Measurements from ENCODE around the gene FAR2. TPM values are rescaled to one million over a fixed set of nuclear protein-coding genes. Genes with fewer than 3 reads are reported as not detected.
"Not testable (repeated sequence)": the region's sequence is repeated elsewhere in the genome, so short reads cannot be mapped to it uniquely, and the experiment has no call there.

FAR2 gene
- total RNA-seq, 1 donor from 2014 or later = 7.2 TPM

DNA sequence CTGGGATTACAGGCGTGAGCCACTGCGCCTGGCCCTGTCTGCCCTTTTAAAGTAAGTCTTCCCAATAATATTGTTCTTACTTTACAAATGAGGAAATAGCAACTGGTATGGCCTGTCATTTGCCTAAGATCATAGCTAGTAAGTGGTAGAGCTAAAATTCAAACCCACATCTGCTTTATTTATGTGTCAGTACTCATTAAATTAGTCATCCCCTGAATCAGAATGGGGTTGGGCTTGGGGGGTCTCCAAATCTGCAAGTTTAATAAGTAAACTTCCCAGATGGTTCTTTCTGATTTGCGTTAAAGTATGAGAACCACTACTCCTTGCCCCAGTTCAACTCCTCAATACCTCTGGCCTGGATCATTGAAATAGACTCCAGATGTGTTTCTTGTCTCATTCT is 96.2 kb downstream of the FAR2 start:
- peaks cover 3% of the 10 kb centered on the region for H3K9me3 Mint-ChIP-seq
- H3K4me3 Mint-ChIP-seq = no peak overlapping the region
- H3K27me3 Mint-ChIP-seq (ENCODE audit: low read depth) = peaks cover 3% of the 10 kb centered on the region
- peaks cover 28% of the 10 kb centered on the region for H3K4me1 Mint-ChIP-seq
- H3K27ac Mint-ChIP-seq = no peak overlapping the region
- DNase-seq (ENCODE audit: low spot score in 2 of 2, unreplicated experiment in 2 of 2) = no peak
- peaks cover 2% of the 10 kb centered on the region for H3K36me3 Mint-ChIP-seq
- TF ChIP-seq, protein P1, sequence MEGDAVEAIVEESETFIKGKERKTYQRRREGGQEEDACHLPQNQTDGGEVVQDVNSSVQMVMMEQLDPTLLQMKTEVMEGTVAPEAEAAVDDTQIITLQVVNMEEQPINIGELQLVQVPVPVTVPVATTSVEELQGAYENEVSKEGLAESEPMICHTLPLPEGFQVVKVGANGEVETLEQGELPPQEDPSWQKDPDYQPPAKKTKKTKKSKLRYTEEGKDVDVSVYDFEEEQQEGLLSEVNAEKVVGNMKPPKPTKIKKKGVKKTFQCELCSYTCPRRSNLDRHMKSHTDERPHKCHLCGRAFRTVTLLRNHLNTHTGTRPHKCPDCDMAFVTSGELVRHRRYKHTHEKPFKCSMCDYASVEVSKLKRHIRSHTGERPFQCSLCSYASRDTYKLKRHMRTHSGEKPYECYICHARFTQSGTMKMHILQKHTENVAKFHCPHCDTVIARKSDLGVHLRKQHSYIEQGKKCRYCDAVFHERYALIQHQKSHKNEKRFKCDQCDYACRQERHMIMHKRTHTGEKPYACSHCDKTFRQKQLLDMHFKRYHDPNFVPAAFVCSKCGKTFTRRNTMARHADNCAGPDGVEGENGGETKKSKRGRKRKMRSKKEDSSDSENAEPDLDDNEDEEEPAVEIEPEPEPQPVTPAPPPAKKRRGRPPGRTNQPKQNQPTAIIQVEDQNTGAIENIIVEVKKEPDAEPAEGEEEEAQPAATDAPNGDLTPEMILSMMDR (IDR thresholded peaks at IDR 0.05; ENCODE audit: unreplicated experiment) = no peak

DNA sequence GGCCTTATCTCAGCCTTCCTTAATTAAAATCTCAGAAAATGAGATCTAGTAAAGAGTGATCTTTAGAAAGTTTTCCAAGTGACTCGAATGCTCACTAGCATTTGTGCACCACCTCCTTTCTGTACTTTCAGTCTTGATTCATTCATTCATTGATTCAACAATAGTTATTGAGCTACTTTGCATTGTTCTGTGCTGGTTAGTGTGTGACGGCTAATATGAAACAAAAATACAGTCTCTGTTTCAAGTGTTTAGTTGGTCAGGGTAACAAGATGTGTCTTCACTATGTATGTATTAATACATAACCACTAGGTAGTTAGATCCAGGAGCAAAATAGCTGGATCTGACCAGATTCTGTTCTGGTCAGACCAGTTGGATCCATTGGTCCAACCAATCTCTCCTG is 100.9 kb downstream of the FAR2 start:
- H3K4me3 Mint-ChIP-seq = no peak overlapping the region
- no peak overlapping the region for H3K27ac Mint-ChIP-seq
- H3K36me3 Mint-ChIP-seq = peaks cover 2% of the 10 kb centered on the region
- peaks cover 3% of the 10 kb centered on the region for H3K9me3 Mint-ChIP-seq
- H3K4me1 Mint-ChIP-seq = no peaks in the 10 kb centered on the region
- TF ChIP-seq, protein P1 (IDR thresholded peaks at IDR 0.05; ENCODE audit: unreplicated experiment) = no peak
- no peak for DNase-seq (ENCODE audit: low spot score in 2 of 2, unreplicated experiment in 2 of 2)
- no peaks in the 10 kb centered on the region for H3K27me3 Mint-ChIP-seq (ENCODE audit: low read depth)

DNA sequence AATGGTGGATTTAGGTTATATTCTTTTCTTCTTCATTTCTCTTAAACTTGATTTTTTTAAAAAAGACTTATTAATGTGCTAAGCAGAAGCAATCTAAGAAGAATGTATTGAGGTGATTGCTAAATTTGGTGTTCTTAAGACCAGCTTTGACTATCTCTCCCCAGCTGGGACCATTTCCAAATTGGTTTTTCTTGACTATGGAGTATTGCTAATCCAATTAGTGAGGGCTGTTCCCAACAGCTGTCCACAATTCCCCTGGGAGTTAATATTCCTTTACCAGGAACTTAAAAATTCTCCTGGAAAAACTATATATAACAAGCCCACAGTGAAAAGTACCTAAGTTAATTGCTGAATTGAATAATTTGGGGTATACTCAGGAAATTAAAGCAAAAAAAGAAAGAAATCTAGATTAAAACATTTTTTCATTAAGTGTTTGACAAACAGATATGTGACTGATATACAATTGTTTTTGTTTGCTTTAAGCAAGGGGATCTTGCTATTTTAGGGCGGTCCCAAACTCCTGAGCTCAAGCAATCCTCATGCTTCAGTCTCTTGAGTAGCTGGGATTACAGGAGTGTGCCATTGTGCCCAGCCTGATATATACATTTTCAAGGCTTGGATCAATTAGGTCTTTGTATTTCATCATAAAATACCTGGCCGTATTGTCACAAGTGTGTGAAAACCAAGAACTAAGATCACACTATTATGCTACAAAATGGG is 105.0 kb downstream of the FAR2 start:
- DNase-seq (ENCODE audit: low spot score in 2 of 2, unreplicated experiment in 2 of 2) = no peak
- H3K27ac Mint-ChIP-seq = no peak overlapping the region
- TF ChIP-seq, protein P1 (IDR thresholded peaks at IDR 0.05; ENCODE audit: unreplicated experiment) = no peak
- H3K9me3 Mint-ChIP-seq = peaks cover 2% of the 10 kb centered on the region
- no peaks in the 10 kb centered on the region for H3K27me3 Mint-ChIP-seq (ENCODE audit: low read depth)
- H3K4me1 Mint-ChIP-seq = no peaks in the 10 kb centered on the region
- H3K36me3 Mint-ChIP-seq = peaks cover 4% of the 10 kb centered on the region
- no peak overlapping the region for H3K4me3 Mint-ChIP-seq

DNA sequence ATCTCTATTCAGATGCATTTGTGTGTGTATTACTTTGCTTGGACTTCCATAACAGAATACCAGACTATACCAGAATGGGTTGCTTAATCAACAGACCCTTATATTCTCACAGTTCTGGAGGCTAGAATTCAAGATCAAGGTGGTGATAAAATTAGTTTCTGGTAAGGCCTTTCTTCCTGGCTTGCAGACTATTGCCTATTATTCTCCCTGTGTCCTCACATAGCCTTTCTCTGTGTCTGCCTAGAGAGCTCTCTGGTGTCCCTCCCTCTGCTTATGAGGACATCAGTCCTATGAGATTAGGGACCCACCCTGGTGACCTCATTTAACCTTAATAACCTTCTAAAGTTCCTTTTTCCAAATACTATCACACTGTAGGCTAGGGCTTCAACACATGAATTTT is 106.0 kb downstream of the FAR2 start:
- H3K4me3 Mint-ChIP-seq = no peak overlapping the region
- no peak for DNase-seq (ENCODE audit: low spot score in 2 of 2, unreplicated experiment in 2 of 2)
- no peak overlapping the region for H3K27ac Mint-ChIP-seq
- H3K27me3 Mint-ChIP-seq (ENCODE audit: low read depth) = no peaks in the 10 kb centered on the region
- TF ChIP-seq, protein P1 (IDR thresholded peaks at IDR 0.05; ENCODE audit: unreplicated experiment) = no peak
- no peaks in the 10 kb centered on the region for H3K9me3 Mint-ChIP-seq
- H3K4me1 Mint-ChIP-seq = no peaks in the 10 kb centered on the region
- peaks cover 2% of the 10 kb centered on the region for H3K36me3 Mint-ChIP-seq

DNA sequence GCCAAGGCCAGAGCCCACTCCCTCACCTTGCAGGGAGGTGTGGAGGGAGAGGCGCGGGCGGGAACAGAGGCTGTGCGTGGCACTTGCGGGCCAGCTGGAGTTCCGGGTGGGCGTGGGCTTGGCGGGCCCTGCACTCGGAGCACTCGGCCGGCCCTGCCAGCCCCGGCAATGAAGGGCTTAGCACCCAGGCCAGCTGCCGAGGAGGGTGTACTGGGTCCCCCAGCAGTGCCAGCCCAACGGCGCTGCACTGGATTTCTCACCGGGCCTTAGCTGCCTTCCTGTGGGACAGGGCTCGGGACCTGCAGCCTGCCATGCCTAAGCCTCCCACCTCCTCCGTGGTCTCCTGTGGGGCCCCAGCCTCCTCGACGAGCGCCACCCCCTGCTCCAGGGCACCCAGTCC is 107.5 kb downstream of the FAR2 start:
- no peaks in the 10 kb centered on the region for H3K27me3 Mint-ChIP-seq (ENCODE audit: low read depth)
- TF ChIP-seq, protein P1 (IDR thresholded peaks at IDR 0.05; ENCODE audit: unreplicated experiment) = no peak
- DNase-seq (ENCODE audit: low spot score in 2 of 2, unreplicated experiment in 2 of 2) = no peak
- no peak overlapping the region for H3K4me3 Mint-ChIP-seq
- H3K9me3 Mint-ChIP-seq = peaks cover 12% of the 10 kb centered on the region
- H3K4me1 Mint-ChIP-seq = no peaks in the 10 kb centered on the region
- no peak overlapping the region for H3K27ac Mint-ChIP-seq
- H3K36me3 Mint-ChIP-seq = peaks cover 11% of the 10 kb centered on the region

DNA sequence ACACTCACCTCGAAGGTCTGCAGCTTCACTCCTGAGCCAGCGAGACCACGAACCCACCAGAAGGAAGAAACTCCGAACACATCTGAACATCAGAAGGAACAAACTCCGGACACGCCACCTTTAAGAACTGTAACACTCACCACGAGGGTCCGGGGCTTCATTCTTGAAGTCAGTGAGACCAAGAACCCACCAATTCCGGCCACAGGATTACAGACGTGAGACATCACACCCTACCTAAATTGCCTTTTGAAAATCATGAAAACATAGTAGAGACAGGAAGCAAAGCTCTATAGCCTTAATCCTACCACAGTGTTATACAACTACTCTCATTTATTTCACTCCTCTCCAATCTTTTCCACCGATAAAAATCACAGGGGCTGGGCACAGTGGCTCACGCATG is 108.6 kb downstream of the FAR2 start:
- not testable (repeated sequence) for DNase-seq (ENCODE audit: low spot score in 2 of 2, unreplicated experiment in 2 of 2); H3K4me3 Mint-ChIP-seq; H3K27ac Mint-ChIP-seq; H3K27me3 Mint-ChIP-seq (ENCODE audit: low read depth); H3K4me1 Mint-ChIP-seq
- peaks cover 15% of the 10 kb centered on the region for H3K36me3 Mint-ChIP-seq
- H3K9me3 Mint-ChIP-seq = peaks cover 19% of the 10 kb centered on the region

Measured in mesothelial cell of epicardium (in vitro differentiated cells).